ENCODE results near the gene TMTC1. TPM values are rescaled to one million over a fixed set of nuclear protein-coding genes. Genes with fewer than 3 reads are reported as not detected.

The TMTC1 gene
- total RNA-seq, 2 donors from 2014 or later, result not detected

DNA sequence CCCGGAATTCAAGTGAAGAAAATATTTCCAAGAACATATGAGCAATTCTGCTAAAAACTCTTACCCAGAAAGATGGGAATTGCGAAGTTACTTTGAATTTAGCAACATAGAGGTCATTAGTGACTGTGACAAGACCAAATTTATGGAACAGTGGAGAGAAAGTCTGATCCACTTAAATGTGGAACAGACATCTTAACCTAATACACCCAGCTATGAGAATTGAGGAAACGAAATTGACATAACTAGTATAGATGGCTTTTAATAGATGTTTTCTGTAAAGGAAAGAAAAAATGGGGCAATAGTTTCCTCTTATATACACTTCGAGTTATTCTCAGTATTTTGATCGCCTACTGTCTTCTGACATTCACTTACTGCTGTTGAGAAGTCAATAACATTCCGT is 290.9 kb downstream of the TMTC1 start:
- no peak for ATAC-seq
- Mint-ChIP-seq H3K36me3 (no peaks in the 10 kb centered on the region), H3K27ac (no peak overlapping the region)

DNA sequence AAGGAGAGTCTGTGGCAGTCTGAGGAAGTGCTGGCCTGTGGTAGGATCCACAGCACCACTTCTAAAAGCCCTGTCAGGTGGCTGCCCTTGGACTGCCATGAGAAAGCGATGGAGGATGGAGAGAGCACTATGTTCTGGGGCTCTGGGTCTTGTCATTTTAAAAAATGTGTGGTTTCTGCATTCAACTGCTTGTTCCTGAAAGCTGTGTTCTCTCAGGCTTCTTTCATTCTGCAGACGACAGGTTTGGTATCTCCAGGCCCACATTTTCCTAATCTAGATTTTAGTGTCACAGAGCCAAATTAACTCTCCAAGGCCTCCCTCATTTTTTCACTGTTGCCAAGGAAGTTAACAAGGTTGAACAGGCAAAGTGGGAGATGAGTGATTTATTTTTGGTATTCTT is 296.8 kb downstream of the TMTC1 start:
- DNase-seq (ENCODE audit: low spot score in 2 of 2), result no peak
- ATAC-seq, result no peak
- Mint-ChIP-seq H3K36me3 (no peaks in the 10 kb centered on the region), H3K27ac (no peak overlapping the region), H3K9me3 (no peaks in the 10 kb centered on the region)

More for the DNA sequence above, 290.9 kb downstream of the TMTC1 start:
- H3K9me3 Mint-ChIP-seq, result no peaks in the 10 kb centered on the region
- DNase-seq (ENCODE audit: low spot score in 2 of 2), result no peak

DNA sequence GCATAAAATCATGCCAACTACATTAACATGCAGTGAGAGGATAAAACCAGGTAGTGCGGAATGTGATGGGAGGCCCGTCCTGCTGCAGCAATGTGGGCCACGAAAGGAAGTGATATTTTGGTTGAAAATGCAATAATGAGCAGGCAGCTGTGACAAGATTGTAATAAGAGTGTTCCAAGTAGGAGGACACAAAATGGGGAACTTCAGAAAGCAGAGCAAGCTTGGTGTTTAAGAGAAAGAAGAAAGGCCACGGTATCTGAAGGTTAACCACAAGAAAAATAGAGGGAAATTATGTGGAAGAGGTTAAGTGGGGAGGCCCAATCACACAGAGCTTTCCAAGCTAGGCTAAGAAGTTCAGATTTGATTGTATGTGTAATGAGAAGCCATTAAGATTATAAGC is 320.5 kb downstream of the TMTC1 start:
- H3K27ac Mint-ChIP-seq, result no peak overlapping the region
- no peaks in the 10 kb centered on the region for H3K36me3 Mint-ChIP-seq
- ATAC-seq (no peak), DNase-seq (ENCODE audit: low spot score in 2 of 2) (no peak)
- H3K9me3 Mint-ChIP-seq, result no peaks in the 10 kb centered on the region

DNA sequence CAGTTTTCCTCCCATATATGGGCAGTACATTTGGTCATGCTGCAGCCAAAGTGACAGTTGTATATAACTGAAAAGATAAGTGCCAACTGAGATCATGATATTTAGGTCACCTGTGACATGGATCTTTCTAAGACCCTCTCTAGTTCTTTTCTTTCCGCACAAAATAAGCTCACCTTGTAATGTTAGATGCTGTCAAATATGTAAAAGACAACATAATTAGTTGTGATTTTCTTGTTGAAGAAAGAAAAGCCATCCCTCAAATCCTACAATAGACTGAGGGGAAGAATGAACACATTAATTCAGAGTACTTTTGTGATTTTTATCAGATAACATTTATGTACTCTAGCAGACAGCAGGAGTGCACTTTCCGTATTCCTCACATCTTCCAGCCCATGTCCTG is 323.7 kb downstream of the TMTC1 start:
- no peak for DNase-seq (ENCODE audit: low spot score in 2 of 2)
- no peak overlapping the region for H3K27ac Mint-ChIP-seq
- ATAC-seq, result no peak
- no peaks in the 10 kb centered on the region for H3K9me3 Mint-ChIP-seq
- H3K36me3 Mint-ChIP-seq, result no peaks in the 10 kb centered on the region

DNA sequence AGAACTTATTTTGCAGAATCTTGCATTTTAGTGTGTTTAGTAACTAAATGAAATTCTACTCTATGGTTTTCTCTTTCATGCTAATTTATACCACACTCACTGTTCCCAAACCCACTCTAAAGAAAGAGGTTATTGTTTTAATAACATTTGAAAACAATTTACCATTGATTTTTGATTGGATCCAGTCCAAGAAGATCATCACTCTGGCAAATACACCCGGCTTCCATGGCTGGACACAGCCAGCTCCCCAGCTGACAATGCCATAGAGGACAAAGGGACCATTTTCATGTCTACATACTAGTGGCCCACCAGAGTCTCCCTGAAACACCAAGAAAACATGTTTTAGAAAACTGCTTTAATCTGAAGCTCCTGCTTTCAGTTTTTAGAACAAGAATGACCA is 328.7 kb downstream of the TMTC1 start:
- ATAC-seq (no peak), DNase-seq (ENCODE audit: low spot score in 2 of 2) (no peak)
- Mint-ChIP-seq H3K9me3 (no peaks in the 10 kb centered on the region), H3K27ac (no peak overlapping the region), H3K36me3 (no peaks in the 10 kb centered on the region)

DNA sequence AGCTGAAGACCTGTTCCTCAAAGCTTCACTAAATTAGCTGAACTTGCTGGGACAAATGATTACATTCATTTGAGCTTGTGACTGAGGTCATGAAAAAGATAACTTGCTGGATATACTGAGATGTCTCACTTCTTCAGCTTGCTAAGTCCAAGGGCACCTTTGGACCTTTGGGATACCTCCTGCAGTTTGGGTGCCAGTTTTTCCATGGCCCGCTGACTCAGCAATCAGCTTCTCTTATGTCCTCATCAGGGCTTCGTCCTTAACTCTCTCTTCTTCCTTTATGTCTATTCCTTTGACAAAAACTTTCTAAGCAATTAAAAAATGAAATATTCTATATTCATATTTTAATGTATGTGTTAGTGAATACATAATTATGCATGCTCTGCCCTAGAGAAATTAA is 331.9 kb downstream of the TMTC1 start:
- H3K9me3 Mint-ChIP-seq, result no peaks in the 10 kb centered on the region
- ATAC-seq, result no peak
- H3K36me3 Mint-ChIP-seq, result no peaks in the 10 kb centered on the region
- no peak for DNase-seq (ENCODE audit: low spot score in 2 of 2)
- no peak overlapping the region for H3K27ac Mint-ChIP-seq
